ENCODE results near the gene JAKMIP2.
"Not testable (repeated sequence)": the region's sequence is repeated elsewhere in the genome, so short reads cannot be mapped to it uniquely, and the experiment has no call there.

The JAKMIP2 gene

DNA sequence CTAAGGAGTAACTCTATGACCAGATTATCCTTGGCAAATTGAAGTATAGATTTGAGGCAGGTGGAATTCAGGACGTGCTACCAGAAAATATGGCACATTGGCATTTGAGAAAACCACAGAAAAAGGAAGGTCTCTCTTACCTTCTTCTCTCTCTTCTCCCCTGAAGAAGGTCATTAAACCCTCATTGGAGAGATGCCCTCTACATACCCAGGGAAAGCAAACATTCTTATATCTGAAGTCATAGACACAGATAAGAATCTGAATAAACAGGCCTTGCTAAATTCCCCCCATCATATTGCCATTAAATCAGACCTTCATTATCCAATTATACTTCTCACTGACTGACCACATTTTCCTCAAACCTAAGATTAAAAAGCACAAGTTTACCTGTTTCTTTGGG is 31.2 kb upstream of the JAKMIP2 start:
- Histone ChIP-seq H3K27me3 (ENCODE audit: control insufficient read depth, insufficient read depth, low read length) (no peaks in the 10 kb centered on the region), H3K9me3 (ENCODE audit: control insufficient read depth, insufficient read depth, low read depth, low read length) (peaks cover 4% of the 10 kb centered on the region; the same call in 1 of the 2 replicates), H3K36me3 (ENCODE audit: control insufficient read depth, insufficient read depth, low read length) (no peaks in the 10 kb centered on the region), H3K4me3 (ENCODE audit: low read depth, low read length) (no peak overlapping the region), H3K9ac (ENCODE audit: low read length) (no peak overlapping the region), H3K4me1 (ENCODE audit: control insufficient read depth, insufficient read depth, low read length) (peaks cover 9% of the 10 kb centered on the region), H3K27ac (ENCODE audit: low read depth, low read length) (no peak overlapping the region)

DNA sequence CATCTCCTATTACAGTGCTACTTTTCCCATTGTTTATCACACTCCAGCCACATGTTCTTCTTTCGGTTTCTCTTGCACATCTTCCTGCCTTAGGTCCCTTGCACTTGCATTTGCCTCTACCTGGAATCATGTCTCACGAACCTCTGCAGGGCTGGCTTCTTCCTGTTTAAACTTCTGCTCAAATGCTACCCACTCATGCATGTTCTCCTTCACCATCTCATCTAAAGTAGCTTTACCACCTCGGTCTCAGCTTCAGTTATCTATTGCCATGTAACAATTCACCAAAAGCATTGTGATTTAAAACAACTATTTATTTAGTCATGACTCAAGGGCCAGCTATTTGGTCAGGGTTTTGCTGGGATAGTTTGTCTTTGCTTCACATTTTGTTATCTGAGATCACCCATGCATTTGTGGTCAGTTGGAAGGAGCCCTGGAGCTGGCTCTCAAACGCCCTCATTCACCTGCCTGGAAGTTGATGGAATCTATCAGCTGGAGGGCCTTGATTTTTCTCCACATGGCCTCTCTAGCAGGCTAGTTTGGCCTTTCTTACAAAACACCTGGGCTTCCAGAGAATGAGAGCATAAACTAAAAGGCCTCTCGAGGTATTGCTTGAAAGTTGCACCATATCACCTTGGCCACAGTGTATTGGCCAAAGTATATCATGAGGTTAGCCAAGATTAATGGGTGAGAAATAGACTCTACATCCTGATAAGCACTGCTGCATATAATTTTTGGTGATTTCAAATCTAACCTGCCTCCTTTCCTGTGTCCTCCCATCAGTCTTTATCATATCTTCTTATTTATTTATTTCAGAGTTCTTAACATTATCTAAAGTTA is 27.5 kb upstream of the JAKMIP2 start:
- peaks cover 11% of the 10 kb centered on the region for H3K4me1 ChIP-seq (ENCODE audit: control insufficient read depth, insufficient read depth, low read length)
- no peak overlapping the region for H3K9ac ChIP-seq (ENCODE audit: low read length)

DNA sequence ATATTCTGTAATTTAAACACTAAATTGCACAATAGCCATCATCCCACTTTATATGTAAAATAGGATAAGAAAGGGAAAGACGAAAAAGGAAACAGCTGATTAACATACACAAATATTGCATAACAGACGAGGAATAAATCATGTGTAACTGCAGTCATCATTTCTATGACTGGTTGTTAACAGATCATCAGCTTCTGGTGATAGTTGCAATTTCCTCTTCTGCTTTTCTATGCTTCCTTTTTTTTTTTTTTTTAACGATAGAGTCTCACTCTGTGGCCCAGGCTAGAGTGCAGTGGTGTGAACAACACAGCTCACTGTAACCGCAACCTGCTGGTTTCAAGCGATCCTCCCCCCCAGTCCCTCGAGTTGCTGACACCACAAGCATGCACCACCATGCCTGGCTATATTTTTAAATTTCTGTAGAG is 22.5 kb upstream of the JAKMIP2 start:
- H3K27me3 ChIP-seq (ENCODE audit: control insufficient read depth, insufficient read depth, low read length): no peaks in the 10 kb centered on the region
- H3K4me1 ChIP-seq (ENCODE audit: control insufficient read depth, insufficient read depth, low read length): peaks cover 16% of the 10 kb centered on the region
- no peaks in the 10 kb centered on the region for H3K36me3 ChIP-seq (ENCODE audit: control insufficient read depth, insufficient read depth, low read length)
- H3K9ac ChIP-seq (ENCODE audit: low read length): no peak overlapping the region
- no peaks in the 10 kb centered on the region for H3K9me3 ChIP-seq (ENCODE audit: control insufficient read depth, insufficient read depth, low read depth, low read length)
- H3K4me3 ChIP-seq (ENCODE audit: low read depth, low read length): no peak overlapping the region
- no peak overlapping the region for H3K27ac ChIP-seq (ENCODE audit: low read depth, low read length)

More for the DNA sequence above, 27.5 kb upstream of the JAKMIP2 start:
- no peak overlapping the region for H3K4me3 ChIP-seq (ENCODE audit: low read depth, low read length)
- no peaks in the 10 kb centered on the region for H3K36me3 ChIP-seq (ENCODE audit: control insufficient read depth, insufficient read depth, low read length)
- no peaks in the 10 kb centered on the region for H3K27me3 ChIP-seq (ENCODE audit: control insufficient read depth, insufficient read depth, low read length)
- H3K27ac ChIP-seq (ENCODE audit: low read depth, low read length): no peak overlapping the region
- H3K9me3 ChIP-seq (ENCODE audit: control insufficient read depth, insufficient read depth, low read depth, low read length): no peaks in the 10 kb centered on the region

DNA sequence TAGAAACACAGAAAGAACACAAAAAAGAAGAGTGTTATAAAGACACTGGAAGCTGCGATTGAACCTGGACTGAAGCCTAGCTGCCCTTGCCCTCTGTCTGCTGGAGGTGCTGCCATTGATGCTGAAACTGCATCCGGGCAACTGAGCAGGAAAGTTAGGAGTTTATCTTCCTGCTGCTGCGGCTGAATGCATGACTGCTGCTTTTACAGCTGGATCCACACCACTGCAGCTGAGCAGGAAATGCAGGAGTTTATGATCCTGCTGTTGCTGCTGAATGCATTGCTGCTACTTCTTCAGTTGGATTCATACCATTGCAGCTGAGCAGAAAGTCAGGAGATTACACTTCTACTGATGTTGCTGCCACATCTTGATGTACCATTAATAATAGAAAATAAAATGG is 21.8 kb upstream of the JAKMIP2 start:
- Histone ChIP-seq H3K4me1 (ENCODE audit: control insufficient read depth, insufficient read depth, low read length) (0 out of 2 replicates have a peak, but pooled peaks cover 11% of the 10 kb centered on the region), H3K9me3 (ENCODE audit: control insufficient read depth, insufficient read depth, low read depth, low read length) (no peaks in the 10 kb centered on the region), H3K9ac (ENCODE audit: low read length) (no peak overlapping the region), H3K36me3 (ENCODE audit: control insufficient read depth, insufficient read depth, low read length) (no peaks in the 10 kb centered on the region), H3K27me3 (ENCODE audit: control insufficient read depth, insufficient read depth, low read length) (no peaks in the 10 kb centered on the region), H3K27ac (ENCODE audit: low read depth, low read length) (no peak overlapping the region), H3K4me3 (ENCODE audit: low read depth, low read length) (no peak overlapping the region)

DNA sequence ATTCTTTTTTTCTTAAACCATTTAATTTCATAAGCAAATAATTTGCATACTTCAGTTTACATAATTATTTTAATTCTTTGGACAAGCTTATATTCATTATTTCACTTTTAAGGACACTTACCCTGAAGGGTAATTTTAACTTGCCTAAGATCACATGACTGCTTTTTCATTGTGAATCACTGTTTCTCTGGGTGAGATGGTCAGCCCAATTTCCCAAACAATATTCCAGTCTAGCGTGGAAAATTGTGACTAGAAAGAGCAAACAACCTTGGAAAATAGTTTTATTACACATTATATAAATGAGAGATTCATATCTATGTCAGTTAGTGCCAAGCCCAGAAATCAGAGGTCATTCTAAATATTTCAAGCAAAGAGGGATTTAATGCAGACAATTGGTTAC is 21.4 kb upstream of the JAKMIP2 start:
- Histone ChIP-seq H3K27me3 (ENCODE audit: control insufficient read depth, insufficient read depth, low read length) (no peaks in the 10 kb centered on the region), H3K27ac (ENCODE audit: low read depth, low read length) (no peak overlapping the region), H3K9ac (ENCODE audit: low read length) (no peak overlapping the region), H3K36me3 (ENCODE audit: control insufficient read depth, insufficient read depth, low read length) (no peaks in the 10 kb centered on the region), H3K4me1 (ENCODE audit: control insufficient read depth, insufficient read depth, low read length) (0 out of 2 replicates have a peak, but pooled peaks cover 11% of the 10 kb centered on the region), H3K4me3 (ENCODE audit: low read depth, low read length) (no peak overlapping the region), H3K9me3 (ENCODE audit: control insufficient read depth, insufficient read depth, low read depth, low read length) (no peaks in the 10 kb centered on the region)

DNA sequence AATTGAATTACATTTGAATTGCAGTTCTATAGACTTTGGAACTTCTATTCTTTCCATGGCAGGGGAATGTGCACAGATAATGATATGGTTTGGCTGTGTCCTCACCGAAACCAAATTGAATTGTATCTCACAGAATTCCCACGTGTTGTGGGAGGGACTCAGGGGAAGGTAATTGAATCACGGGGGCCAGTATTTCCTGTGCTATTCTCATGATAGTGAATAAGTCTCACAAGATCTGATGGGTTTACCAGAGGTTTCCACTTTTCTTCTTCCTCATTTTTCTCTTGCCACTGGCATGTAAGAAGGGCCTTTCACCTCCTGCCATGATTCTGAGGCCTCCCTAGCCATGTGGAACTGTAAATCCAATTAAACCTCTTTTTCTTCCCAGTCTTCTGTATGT is 20.6 kb upstream of the JAKMIP2 start:
- not testable (repeated sequence) for H3K27me3 ChIP-seq (ENCODE audit: control insufficient read depth, insufficient read depth, low read length); H3K27ac ChIP-seq (ENCODE audit: low read depth, low read length); H3K9ac ChIP-seq (ENCODE audit: low read length)

DNA sequence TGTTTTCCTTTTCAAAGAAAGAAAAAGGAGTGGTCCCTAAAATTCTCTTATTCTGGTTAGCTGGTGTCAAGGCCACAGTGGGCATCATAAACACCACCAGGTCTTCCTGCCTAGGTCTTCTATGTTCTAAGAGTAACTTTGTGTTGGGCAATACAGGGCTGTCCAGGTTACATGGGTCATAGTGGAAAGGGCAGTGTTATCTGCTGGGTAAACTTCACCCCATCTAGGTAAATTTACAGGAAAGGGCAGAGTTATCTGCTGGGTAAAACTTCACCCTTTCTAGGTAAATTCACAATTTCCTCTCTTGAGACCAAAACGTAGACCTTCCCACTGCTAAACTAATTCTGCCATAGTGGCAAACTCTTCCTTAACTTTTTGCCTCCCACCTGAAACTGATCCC is 18.9 kb upstream of the JAKMIP2 start:
- H3K9ac ChIP-seq (ENCODE audit: low read length): no peak overlapping the region
- 0 out of 2 replicates have a peak, but pooled peaks cover 11% of the 10 kb centered on the region for H3K4me1 ChIP-seq (ENCODE audit: control insufficient read depth, insufficient read depth, low read length)
- H3K9me3 ChIP-seq (ENCODE audit: control insufficient read depth, insufficient read depth, low read depth, low read length): no peaks in the 10 kb centered on the region
- no peak overlapping the region for H3K4me3 ChIP-seq (ENCODE audit: low read depth, low read length)
- no peaks in the 10 kb centered on the region for H3K27me3 ChIP-seq (ENCODE audit: control insufficient read depth, insufficient read depth, low read length)
- no peaks in the 10 kb centered on the region for H3K36me3 ChIP-seq (ENCODE audit: control insufficient read depth, insufficient read depth, low read length)
- H3K27ac ChIP-seq (ENCODE audit: low read depth, low read length): no peak overlapping the region

More for the DNA sequence above, 20.6 kb upstream of the JAKMIP2 start:
- not testable (repeated sequence) for H3K9me3 ChIP-seq (ENCODE audit: control insufficient read depth, insufficient read depth, low read depth, low read length); H3K4me3 ChIP-seq (ENCODE audit: low read depth, low read length); H3K36me3 ChIP-seq (ENCODE audit: control insufficient read depth, insufficient read depth, low read length)
- H3K4me1 ChIP-seq (ENCODE audit: control insufficient read depth, insufficient read depth, low read length): 0 out of 2 replicates have a peak, but pooled peaks cover 11% of the 10 kb centered on the region

DNA sequence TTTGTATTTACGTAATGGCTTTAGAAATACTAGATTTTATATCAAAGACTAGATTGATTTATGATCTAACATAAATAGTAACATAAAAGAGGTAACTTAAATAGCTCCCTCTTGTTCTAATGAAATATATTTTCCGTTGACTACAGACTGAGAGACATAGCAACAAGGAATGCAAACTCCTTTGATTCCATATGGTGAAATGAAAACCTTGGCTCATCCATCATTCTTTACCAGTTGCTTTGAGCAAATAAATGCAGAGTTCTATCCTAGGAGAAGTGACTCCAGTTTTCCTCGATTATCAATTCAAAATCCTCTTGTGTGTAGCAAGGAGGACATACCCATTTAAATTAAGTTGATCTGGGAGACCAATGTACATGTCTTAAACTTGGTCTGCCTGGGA is 18.0 kb upstream of the JAKMIP2 start:
- H3K9ac ChIP-seq (ENCODE audit: low read length): no peak overlapping the region
- H3K36me3 ChIP-seq (ENCODE audit: control insufficient read depth, insufficient read depth, low read length): no peaks in the 10 kb centered on the region
- H3K9me3 ChIP-seq (ENCODE audit: control insufficient read depth, insufficient read depth, low read depth, low read length): no peaks in the 10 kb centered on the region
- no peaks in the 10 kb centered on the region for H3K27me3 ChIP-seq (ENCODE audit: control insufficient read depth, insufficient read depth, low read length)
- no peak overlapping the region for H3K27ac ChIP-seq (ENCODE audit: low read depth, low read length)
- 0 out of 2 replicates have a peak, but pooled peaks cover 11% of the 10 kb centered on the region for H3K4me1 ChIP-seq (ENCODE audit: control insufficient read depth, insufficient read depth, low read length)
- H3K4me3 ChIP-seq (ENCODE audit: low read depth, low read length): no peak overlapping the region

DNA sequence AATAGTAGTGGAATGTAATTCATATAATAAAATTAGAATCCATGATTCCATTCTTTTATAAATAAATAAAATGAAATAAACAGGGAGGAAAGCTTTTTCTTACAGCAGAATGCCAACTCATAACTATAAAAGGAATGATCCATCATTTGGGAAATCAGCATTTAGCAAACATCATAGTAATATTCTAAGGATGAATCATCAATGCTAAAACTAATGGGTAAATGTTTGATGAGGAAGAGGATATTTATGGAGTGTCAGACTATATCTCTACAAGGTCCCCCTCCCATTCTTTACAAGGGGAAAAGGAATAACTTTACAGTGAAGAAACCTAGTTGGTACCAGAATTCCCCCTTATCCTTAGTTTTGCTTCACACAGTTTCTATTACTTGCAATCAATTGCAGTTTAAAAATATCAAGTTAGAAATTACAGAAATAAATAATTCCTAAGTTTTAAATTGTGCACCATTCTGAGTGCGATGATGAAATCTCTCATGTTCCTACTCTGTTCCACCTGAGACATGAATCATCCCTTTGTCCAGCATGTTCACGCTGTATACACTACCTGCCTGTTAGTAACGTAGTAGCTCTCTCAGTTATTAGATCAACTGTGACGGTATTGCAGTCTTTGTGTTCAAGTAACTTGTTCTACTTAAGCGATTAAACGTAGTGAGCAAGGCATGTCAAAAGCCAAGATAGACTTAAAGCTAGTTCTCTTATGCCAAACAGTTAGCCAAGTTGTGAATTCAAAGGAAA is 14.2 kb upstream of the JAKMIP2 start:
- H3K4me3 ChIP-seq (ENCODE audit: low read depth, low read length): no peak overlapping the region
- no peak overlapping the region for H3K9ac ChIP-seq (ENCODE audit: low read length)
- H3K4me1 ChIP-seq (ENCODE audit: control insufficient read depth, insufficient read depth, low read length): no peaks in the 10 kb centered on the region
- H3K27me3 ChIP-seq (ENCODE audit: control insufficient read depth, insufficient read depth, low read length): no peaks in the 10 kb centered on the region
- H3K36me3 ChIP-seq (ENCODE audit: control insufficient read depth, insufficient read depth, low read length): no peaks in the 10 kb centered on the region
- H3K9me3 ChIP-seq (ENCODE audit: control insufficient read depth, insufficient read depth, low read depth, low read length): no peaks in the 10 kb centered on the region
- H3K27ac ChIP-seq (ENCODE audit: low read depth, low read length): no peak overlapping the region

DNA sequence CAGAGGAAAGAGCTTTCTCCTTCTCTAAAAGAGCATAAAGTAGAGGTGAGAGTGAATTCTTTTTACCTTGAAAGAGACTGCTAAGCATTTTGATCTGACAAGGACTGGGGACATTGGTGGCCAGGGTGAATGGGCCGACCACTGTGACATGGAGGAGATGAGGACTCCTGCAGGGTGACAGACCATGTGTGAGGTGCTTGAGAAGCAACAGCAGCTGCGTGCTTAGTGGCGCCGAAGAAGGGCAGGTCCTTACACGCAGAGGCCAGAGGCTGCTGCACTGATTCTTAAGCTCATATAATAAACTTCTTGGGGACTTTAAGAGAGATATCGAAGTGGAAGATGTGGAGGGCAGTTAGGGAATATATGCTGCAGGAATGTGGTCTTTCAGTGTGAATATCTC is 8.7 kb upstream of the JAKMIP2 start:
- Histone ChIP-seq H3K36me3 (ENCODE audit: control insufficient read depth, insufficient read depth, low read length) (no peaks in the 10 kb centered on the region), H3K4me1 (ENCODE audit: control insufficient read depth, insufficient read depth, low read length) (no peaks in the 10 kb centered on the region), H3K27ac (ENCODE audit: low read depth, low read length) (no peak overlapping the region), H3K9ac (ENCODE audit: low read length) (no peak overlapping the region), H3K27me3 (ENCODE audit: control insufficient read depth, insufficient read depth, low read length) (no peaks in the 10 kb centered on the region), H3K9me3 (ENCODE audit: control insufficient read depth, insufficient read depth, low read depth, low read length) (no peaks in the 10 kb centered on the region), H3K4me3 (ENCODE audit: low read depth, low read length) (no peak overlapping the region)

DNA sequence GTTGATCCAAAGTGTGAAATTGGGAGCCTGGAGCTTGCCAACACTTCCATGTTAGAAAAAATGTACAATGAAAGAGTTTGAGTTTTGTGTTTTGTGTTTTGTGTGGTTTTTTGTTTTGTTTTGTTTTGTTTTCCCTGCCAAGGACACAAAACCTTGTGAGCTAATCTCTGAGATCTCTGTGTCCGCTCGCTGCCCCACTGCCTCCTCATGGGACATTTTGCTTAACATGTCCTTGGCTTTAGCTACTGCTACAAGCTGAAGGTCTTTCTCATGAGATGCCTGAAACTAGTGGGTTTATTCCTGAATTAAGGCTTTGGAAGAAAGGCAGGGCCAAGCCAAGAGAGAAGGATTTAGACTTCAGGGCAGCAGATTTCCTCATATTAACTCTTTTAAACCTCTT is 7.3 kb upstream of the JAKMIP2 start:
- no peaks in the 10 kb centered on the region for H3K36me3 ChIP-seq (ENCODE audit: control insufficient read depth, insufficient read depth, low read length)

More for the DNA sequence above, 7.3 kb upstream of the JAKMIP2 start:
- Histone ChIP-seq H3K4me1 (ENCODE audit: control insufficient read depth, insufficient read depth, low read length) (no peaks in the 10 kb centered on the region), H3K9ac (ENCODE audit: low read length) (no peak overlapping the region), H3K4me3 (ENCODE audit: low read depth, low read length) (no peak overlapping the region), H3K27me3 (ENCODE audit: control insufficient read depth, insufficient read depth, low read length) (no peaks in the 10 kb centered on the region), H3K27ac (ENCODE audit: low read depth, low read length) (no peak overlapping the region), H3K9me3 (ENCODE audit: control insufficient read depth, insufficient read depth, low read depth, low read length) (no peaks in the 10 kb centered on the region)

Data from HUES6 (cell line).